GM18520 (cell line): ENCODE measurements around the gene PPP2R2B.
"Not testable (repeated sequence)": the region's sequence is repeated elsewhere in the genome, so short reads cannot be mapped to it uniquely, and the experiment has no call there.

ENCODE experiments used
- ATAC-seq: cut with Tn5 transposase; IDR thresholded peaks from one replicate; pipeline ENCODE4 v1.9.1; 2021; ENCODE audit not compliant: unreplicated experiment

Gene PPP2R2B

DNA sequence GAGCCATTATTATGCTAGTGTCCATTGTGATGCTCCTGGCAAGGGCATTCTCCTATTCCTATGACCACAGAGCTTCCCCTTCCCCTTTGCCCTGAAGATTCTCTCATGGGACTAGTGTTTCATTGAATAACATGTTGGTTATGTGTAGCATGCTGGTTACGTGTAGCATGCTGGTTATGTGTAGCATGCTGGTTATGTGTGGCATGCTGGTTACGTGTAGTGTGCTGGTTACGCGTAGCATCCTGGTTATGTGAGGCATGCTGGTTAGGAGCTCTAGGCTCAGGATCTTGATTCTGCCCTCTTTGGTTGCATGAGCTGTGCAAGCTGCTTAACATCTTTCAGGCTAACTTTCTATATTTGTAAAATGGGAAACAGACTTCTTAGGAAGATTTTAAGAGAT, 316.1 kb downstream of the PPP2R2B start:
- no peak for ATAC-seq

DNA sequence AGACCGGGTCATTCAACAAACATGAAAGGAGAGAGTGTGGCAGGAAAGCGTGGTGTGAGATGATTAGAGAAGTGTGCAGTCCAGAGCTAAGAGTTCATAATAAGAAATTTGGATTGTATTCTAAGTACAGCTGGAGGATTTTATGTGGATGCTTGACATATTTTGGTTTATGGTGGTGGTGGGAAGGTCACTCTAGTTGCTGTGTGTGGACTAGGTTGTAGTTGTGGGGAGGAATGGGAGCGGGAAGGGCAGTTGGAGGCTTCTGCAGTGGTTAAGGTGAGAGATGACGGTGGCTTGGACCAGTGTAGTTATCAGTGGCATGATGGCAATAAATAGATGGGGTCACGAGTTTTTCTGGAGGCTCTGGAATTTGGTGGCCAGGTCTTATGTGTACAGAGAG, 316.8 kb downstream of the PPP2R2B start:
- ATAC-seq, result no peak

DNA sequence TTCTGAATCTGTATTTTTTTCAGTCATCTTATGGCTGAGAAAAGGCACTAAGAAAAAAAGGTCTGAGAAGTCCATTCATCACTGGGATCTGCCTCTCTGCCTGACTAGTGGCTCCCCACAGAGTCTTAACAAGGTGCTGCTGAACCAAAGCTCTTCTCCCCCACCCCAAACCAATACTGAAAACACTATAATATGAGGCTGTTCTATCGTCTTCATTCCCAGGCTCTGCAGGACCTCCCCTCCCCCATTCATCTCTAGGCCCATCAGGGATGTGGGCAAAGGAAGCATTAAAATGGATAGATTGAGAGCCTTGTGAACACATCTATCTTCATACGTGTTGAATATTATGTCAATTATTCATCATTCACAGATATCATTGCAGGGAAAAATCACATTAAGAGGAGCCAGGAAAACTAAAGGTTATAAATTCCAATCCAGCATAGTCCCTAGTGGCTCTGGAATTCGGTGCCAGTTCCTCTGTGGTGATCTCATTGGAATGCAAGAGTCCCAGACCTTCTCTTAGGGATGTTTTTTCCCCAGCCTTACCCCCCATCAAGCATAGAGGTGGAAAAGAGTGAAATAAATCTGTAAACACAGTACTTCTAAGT, 318.2 kb downstream of the PPP2R2B start:
- ATAC-seq, result no peak

DNA sequence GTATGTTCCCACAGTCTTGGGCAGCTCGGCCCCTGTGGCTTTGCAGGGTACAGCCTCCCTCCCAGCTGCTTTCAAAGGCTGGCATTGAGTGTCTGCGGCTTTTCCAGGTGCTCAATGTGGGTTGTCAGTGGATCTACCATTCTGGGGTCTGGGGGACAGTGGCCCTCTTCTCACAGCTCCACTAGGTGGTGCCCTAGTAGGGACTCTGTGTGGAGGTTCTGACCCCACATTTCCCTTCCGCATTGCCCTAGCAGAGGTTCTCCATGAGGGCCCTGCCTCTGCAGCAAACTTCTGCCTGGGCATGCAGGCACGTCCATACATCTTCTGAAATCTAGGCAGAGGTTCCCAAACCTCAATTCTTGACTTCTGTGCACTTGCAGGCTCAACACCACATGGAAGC, 321.7 kb downstream of the PPP2R2B start:
- ATAC-seq, result not testable (repeated sequence)

DNA sequence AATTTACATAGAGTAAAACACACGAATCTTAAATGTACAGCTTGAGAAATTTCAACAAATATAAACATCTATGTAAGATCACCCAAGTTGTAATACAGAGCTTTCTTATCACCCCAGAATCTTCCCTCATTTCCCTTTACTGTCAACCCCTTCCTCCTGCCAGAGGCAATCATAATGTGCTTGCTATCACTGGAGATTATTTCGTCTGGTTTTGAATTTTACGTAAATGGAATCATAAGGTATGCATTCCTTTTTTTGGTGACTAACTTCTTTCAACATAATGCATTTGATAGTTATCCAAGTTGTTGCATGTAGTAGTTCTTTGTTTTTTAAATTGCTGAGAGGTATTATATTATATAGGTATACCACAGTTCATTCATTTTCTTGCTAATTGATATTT, 325.1 kb downstream of the PPP2R2B start:
- no peak for ATAC-seq

DNA sequence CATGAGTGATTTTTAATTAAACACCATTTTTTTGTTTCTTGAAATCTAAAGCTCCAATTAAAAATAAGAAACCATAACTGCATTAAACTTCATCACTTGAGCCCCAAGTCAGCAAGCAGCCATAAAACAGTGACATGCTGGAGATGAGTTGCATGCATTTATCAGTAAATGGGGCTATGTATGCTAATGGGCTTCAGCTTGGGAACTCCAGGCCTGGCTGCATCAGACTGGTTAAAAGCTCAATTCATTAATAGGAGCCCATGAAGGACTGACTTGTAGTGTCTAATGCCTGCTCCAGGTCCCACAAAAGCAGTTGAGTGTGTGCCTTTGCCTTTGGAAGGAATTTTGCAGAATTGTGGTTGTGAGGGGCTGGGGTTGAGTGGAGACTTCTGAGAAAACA, 328.9 kb downstream of the PPP2R2B start:
- no peak for ATAC-seq

DNA sequence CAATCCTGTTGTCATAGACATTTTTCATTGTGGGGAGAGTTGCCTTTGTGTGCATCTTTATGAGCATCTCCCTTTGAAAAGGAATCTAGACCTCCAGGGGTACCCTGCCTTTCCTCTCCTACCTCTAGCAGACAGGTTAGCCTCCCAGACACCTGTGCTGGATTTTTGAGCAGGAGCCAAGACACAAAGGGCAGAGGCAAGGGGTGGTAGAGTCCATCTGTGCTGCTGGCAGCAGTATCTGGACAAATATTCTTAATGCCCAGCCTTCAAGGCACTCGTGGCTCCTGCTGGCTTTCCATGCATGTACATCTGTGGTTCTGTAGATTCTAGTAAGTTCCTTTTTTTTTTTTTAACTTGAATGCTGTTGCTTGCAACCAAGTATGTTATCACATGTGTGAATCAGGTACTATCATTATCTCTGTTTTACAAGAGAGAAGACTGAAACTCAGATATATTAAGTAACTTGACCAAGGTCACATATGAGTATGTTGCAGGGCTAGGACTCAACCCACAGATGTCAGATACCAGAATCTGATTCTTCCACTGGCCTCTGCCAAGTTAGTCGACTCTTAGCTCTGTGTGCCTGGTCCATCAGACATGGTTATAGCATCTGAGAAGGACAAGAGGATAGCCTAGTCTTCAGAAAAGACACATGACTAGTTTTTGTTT, 329.6 kb downstream of the PPP2R2B start:
- ATAC-seq, result peak; percentile 50

DNA sequence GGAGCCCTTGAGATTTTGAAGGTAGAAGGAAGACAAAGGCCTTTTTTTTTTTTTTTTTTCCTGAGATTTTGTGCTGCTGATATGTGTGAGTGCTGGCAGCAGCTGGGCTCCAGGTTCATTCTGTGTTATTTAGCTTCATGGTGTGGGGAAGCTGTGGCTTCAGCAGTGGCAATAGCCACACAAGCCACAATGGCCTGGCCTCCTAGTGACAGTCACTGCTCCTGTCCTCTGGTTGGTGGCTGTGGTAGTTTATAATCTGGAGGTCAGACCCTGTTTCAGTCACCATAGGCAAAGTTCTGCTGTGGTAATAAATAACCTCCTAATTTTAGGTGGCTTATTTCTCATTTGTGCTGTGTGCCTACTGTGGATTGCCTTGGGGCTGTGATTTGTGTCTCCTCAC, 334.3 kb downstream of the PPP2R2B start:
- no peak for ATAC-seq

DNA sequence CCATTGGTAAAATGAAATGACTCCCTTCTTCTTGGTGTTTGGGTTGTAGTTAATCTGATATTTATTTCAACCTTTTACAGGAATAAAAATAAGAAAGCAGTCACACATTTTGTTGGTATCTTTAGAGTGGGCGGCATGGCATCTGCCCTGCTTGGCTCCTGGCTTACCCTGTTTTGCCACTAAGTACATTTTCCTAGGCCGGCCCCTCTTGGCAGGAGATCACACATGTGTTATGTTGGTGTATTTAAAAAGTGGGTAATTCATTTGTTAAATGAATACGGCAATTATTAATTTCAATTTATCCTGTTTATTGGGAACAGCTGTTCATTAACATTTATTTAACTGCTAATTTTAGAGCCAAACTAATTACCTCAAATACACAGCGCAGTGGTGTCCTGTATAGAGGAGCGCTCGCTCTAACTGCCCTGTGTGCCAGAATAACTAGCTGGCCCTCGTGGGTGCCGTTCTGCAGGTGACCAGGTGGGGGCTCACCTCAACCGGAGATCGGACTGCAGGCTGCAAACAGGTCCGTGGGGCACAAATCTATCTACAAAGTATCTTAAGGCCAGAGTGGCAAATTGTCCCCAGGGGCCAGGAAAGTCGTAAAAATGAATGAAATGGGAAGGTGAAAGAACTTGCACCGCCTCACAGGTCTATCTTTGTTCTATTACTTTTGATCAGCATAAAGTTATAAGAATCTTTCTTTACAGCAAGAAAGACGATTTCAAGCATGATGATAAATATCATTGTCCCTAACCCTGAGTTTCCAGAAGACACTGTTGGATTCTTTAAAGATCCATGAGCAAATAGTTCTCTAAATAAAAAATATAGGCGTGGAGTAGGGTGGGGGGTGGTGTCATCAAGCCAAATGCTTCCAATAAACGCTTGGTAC, 336.4 kb downstream of the PPP2R2B start:
- peak; percentile 90 for ATAC-seq

DNA sequence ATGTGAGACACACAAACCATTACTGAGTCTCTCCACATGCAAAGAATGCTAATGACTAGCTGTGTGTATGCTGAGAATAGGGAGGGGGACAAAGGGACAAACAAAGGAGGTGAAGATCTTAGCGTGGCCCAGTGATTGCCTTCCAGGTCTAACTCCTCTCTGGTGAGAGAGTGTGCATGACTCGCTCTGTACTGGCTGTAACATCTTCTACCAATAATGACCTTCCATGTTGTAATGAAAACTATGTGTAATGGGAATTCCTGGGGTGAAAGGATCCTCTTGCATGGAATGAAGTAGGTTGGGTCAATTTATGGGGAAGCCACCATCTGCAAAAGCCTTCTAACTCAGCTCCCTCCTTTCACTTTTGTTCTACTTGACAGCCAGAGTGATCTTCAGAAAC, 338.1 kb downstream of the PPP2R2B start:
- ATAC-seq, result no peak

DNA sequence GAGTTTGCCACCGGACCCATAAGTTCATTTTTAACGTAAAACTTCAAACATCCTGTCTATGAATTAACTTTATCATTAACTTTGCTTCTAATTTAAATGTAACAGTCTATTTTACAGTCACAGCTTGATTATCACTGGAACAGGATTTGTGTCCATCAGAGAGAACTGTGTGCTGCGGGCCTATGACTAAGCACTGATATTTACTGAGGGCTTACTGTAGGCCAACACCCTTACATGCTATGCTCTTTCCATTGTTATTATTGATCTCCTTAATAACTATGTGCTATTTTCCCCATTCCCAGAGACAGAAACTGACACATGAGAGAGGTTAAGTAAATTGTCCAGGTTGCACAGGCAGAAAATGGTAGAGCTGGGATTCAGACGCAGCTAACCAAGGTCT, 338.6 kb downstream of the PPP2R2B start:
- no peak for ATAC-seq

DNA sequence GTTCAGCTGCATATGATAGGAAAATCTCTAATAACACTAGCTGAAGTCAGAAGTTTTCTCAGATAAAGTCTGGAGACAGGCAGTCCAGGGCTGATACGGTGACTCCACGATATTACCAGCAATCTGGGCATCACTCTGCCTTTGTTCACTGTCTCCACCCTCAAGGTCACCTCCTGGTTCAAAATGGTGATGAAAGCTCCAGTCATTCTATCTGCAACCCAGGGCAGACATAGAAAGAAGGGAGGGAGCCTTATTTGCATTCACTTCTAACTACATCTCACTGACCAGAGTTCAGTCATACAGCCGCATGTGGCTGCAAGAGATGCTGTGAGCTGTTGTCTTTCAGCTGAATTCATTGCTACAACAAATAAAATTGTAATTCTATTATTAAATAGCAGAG, 340.1 kb downstream of the PPP2R2B start:
- no peak for ATAC-seq

DNA sequence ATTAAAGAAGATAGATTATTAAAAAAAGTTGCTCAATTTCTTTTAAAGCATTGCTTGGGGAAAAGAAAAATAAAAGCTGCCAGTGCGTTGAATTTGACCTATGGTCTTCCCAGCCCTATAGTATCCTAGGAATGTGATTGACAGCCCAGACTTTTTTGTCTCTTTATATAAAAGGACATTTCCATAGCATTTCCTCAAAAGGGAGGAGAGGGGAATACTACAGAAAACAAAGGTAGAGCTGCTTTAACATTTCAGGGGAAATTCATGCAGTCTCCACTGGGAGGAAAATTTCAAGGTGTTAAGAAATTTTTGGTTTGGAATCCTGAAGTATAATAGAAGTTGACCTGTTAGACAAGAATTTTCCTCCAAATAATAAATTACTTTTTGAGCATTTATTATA, 344.7 kb downstream of the PPP2R2B start:
- no peak for ATAC-seq

DNA sequence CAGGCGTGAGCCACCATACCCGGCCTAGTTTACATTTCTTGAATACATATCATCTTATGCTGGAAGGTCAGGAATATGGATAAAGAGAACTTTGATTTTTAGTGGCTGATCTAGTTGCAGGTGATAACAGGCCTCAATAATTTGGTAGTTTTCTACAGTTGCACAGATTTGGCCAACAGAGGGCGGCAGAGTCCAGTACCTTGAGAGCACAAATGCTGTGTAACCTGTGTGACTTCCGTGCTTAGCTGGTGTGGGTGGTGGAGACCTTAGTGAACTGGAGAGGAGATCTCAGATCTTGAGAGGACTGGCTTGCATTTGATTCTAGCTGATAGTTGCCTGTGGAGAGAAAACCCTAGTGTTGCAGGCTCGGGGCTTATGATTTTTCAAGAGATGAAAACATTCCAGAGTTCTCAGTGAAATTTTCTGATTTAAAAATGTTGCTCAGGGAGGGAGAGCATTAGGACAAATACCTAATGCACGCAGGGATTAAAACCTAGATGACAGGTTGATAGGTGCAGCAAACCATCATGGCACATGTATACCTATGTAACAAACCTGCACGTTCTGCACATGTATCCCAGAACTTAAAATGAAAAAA, 345.2 kb downstream of the PPP2R2B start:
- peak; percentile 90 for ATAC-seq
